GM12878 (cell line): ENCODE measurements around the gene PCSK5. TPM values are rescaled to one million over a fixed set of nuclear protein-coding genes. Genes with fewer than 3 reads are reported as not detected.

ENCODE experiments used
- ATAC-seq: fragments of 200-7000 bp; cut with Tn5 transposase; 3 replicates; pipeline ENCODE4 v1.9.1; 2020; ENCODE audit warnings: mild to moderate bottlenecking, moderate library complexity
- BruUV-seq: library from RNA; stranded (reverse); fragments of 400-500 nt; replicated peaks from 2 replicates; lab custom pipeline; 2021; lab: Mats Ljungman, UMichigan
- CTCF ChIA-PET: fragments of 300-600 bp; sonication (Branson Sonifier 250); formaldehyde crosslinking; extraction: SDS; loops from one replicate; lab custom pipeline; 2021; ENCODE audit warnings: inconsistent platforms; lab: Yijun Ruan, JAX
- POLR2A ChIA-PET: fragments of 350-600 bp; formaldehyde crosslinking; extraction: SDS; loops from one replicate; lab custom pipeline; 2021; ENCODE audit warnings: inconsistent platforms; lab: Charles Lee
- RAD21 ChIA-PET: fragments of 300-600 bp; sonication (Branson Sonifier 250); formaldehyde crosslinking; loops from one replicate; lab custom pipeline; 2023; ENCODE audit warnings: antibody characterized with exemption; ENCODE audit not compliant: unreplicated experiment; lab: Charles Lee
- SMC1A ChIA-PET: fragments of 300-600 bp; sonication (Branson Sonifier 250); formaldehyde crosslinking; loops from one replicate; lab custom pipeline; 2023; ENCODE audit not compliant: unreplicated experiment, uncharacterized antibody; lab: Charles Lee
- DNase-seq: peaks from one replicate; pipeline ENCODE4 v3.0.0-alpha.2; 2011; ENCODE audit warnings: low read depth, low spot score
- FAIRE-seq: peaks from 3 replicates; lab custom pipeline; 2011; peaks lifted over from hg19 to GRCh38; lab: Jason Lieb, UNC
- H2AFZ ChIP-seq: 2 replicates; pipeline ENCODE4 v1.6.0; 2011; ENCODE audit warnings: low read depth, low read length, control low read depth; ENCODE audit not compliant: control insufficient read depth
- H3K27ac ChIP-seq: 2 replicates; pipeline ENCODE4 v1.5.1; 2011; ENCODE audit warnings: control low read depth; ENCODE audit not compliant: control insufficient read depth, insufficient read depth
- H3K27me3 ChIP-seq, 2 experiments: replicated peaks in 1 of 2; 2 replicates each; pipeline versions ENCODE4 v1.6.0 to v1.6.1; 2011; ENCODE audit warnings: low read length in 1 of 2; ENCODE audit not compliant: control insufficient read depth in 2 of 2, insufficient read depth in 2 of 2
- H3K36me3 ChIP-seq, 2 experiments: 2 replicates each; pipeline ENCODE4 v1.5.1; 2011; ENCODE audit warnings: low read length in 1 of 2; ENCODE audit not compliant: control insufficient read depth in 2 of 2, insufficient read depth in 2 of 2
- H3K4me1 ChIP-seq: 2 replicates; pipeline ENCODE4 v1.6.1; 2011; ENCODE audit warnings: mild to moderate bottlenecking, low read length, moderate library complexity, mixed read lengths; ENCODE audit not compliant: control insufficient read depth, insufficient read depth
- H3K4me2 ChIP-seq: 2 replicates; pipeline ENCODE4 v1.6.0; 2011; ENCODE audit warnings: control low read depth; ENCODE audit not compliant: control insufficient read depth, insufficient read depth
- H3K4me3 ChIP-seq: fragments of 200-600 bp; sonication (generic); 2 replicates; pipeline ENCODE4 v1.5.1; 2016
- H3K79me2 ChIP-seq: 2 replicates; pipeline ENCODE4 v1.6.0; 2011; ENCODE audit warnings: low read length; ENCODE audit not compliant: control insufficient read depth, insufficient read depth
- H3K9ac ChIP-seq: 2 replicates; pipeline ENCODE4 v1.8.0; 2011; ENCODE audit warnings: low read length, control low read depth, mixed read lengths; ENCODE audit not compliant: control insufficient read depth, insufficient read depth
- H3K9me3 ChIP-seq: replicated peaks from 3 replicates; pipeline ENCODE4 v1.5.1; 2011; ENCODE audit warnings: mild to moderate bottlenecking, low read length; ENCODE audit not compliant: control insufficient read depth, insufficient read depth
- H4K20me1 ChIP-seq: 2 replicates; pipeline ENCODE4 v1.6.0; 2011; ENCODE audit not compliant: control insufficient read depth, insufficient read depth
- BACH1 ChIP-seq: fragments of 450-650 bp; IDR thresholded peaks from 2 replicates; pipeline ENCODE4 v1.6.1; 2017; ENCODE audit warnings: mild to moderate bottlenecking, borderline replicate concordance
- CREB1 ChIP-seq: IDR thresholded peaks from 2 replicates; pipeline ENCODE4 v1.6.1; 2012; ENCODE audit warnings: low read depth, mild to moderate bottlenecking, inconsistent platforms
- E2F4 ChIP-seq: IDR thresholded peaks from 2 replicates; pipeline ENCODE4 v1.6.1; 2012; ENCODE audit warnings: low read depth, low read length, improper control_type of control experiment
- E2F8 ChIP-seq: fragments of 450-650 bp; IDR thresholded peaks from 2 replicates; pipeline ENCODE4 v1.6.1; 2018; ENCODE audit warnings: mild to moderate bottlenecking, low read depth, moderate library complexity; ENCODE audit not compliant: partially characterized antibody
- ETV6 ChIP-seq, 2 experiments: fragments of 450-650 bp in 1 of 2; IDR thresholded peaks in 1 of 2; conservative IDR thresholded peaks in 1 of 2; 2 replicates each; pipeline ENCODE4 v1.6.1; 2014; ENCODE audit warnings: antibody characterized with exemption in 1 of 2, borderline replicate concordance in 1 of 2, low read depth in 1 of 2, mild to moderate bottlenecking in 1 of 2, moderate library complexity in 1 of 2
- HDAC2 ChIP-seq: fragments of 200-600 bp; sonication (generic); IDR thresholded peaks from 2 replicates; pipeline ENCODE4 v1.6.1; 2017
- HSF1 ChIP-seq: fragments of 150-350 bp; IDR thresholded peaks from 2 replicates; pipeline ENCODE4 v1.6.1; 2014; ENCODE audit warnings: mild to moderate bottlenecking, low read depth, low read length
- IKZF2 ChIP-seq, 2 experiments: fragments of 450-650 bp; IDR thresholded peaks; 2 replicates each; pipeline ENCODE4 v1.6.1; 2017; ENCODE audit warnings: mild to moderate bottlenecking in 2 of 2, moderate library complexity in 2 of 2
- JUND ChIP-seq: IDR thresholded peaks from 2 replicates; pipeline ENCODE4 v1.6.1; 2012; ENCODE audit warnings: low read depth, mild to moderate bottlenecking, low read length, improper control_type of control experiment, moderate library complexity
- LARP7 ChIP-seq: fragments of 450-650 bp; IDR thresholded peaks from 2 replicates; pipeline ENCODE4 v1.6.1; 2017; ENCODE audit warnings: mild to moderate bottlenecking
- MEF2B ChIP-seq: fragments of 450-650 bp; IDR thresholded peaks from 2 replicates; pipeline ENCODE4 v1.6.1; 2018; ENCODE audit warnings: mild to moderate bottlenecking, moderate library complexity; ENCODE audit not compliant: partially characterized antibody, poor library complexity, severe bottlenecking
- NBN ChIP-seq: fragments of 450-650 bp; IDR thresholded peaks from 2 replicates; pipeline ENCODE4 v1.6.1; 2016
- NFXL1 ChIP-seq: fragments of 450-650 bp; IDR thresholded peaks from 2 replicates; pipeline ENCODE4 v1.6.1; 2017; ENCODE audit warnings: antibody characterized with exemption, mild to moderate bottlenecking, borderline replicate concordance
- NRF1 ChIP-seq: conservative IDR thresholded peaks from 2 replicates; pipeline ENCODE4 v1.6.1; 2011; ENCODE audit warnings: mild to moderate bottlenecking, low read depth, low read length, improper control_type of control experiment
- YBX1 ChIP-seq: fragments of 450-650 bp; IDR thresholded peaks from 2 replicates; pipeline ENCODE4 v1.6.1; 2016; ENCODE audit warnings: antibody characterized with exemption
- WGBS: methylation state at CpG from one replicate; pipeline ENCODE4 v1.1.6; 2016; ENCODE audit warnings: low lambda C conversion rate; ENCODE audit not compliant: insufficient replicate concordance, insufficient coverage; ENCODE audit errors: missing lambda C conversion rate; 5-methylcytosine and 5-hydroxymethylcytosine counted together
- in situ Hi-C: fragments of 300-500 bp; cut with MboI; formaldehyde crosslinking; loops from 9 replicates; pipeline ENCODE4 v1.14.3; 2018; ENCODE audit warnings: mixed read lengths
- intact Hi-C: fragments of 100-400 bp; cut with micrococcal nuclease; formaldehyde crosslinking; loops from one replicate; pipeline ENCODE4 v1.14.2; 2022; ENCODE audit not compliant: unreplicated experiment
- polyA plus RNA-seq, 11 experiments: library from polyadenylated mRNA; depleted of rRNA in 4 of 11; unstranded in 6 of 11; stranded (reverse) in 5 of 11; fragments of >200 nt; fragmentation: Nextera tagmentation in 4 of 11; fragmentation: Illumina TruSeq in 1 of 11; extraction: Ambion mirVana in 4 of 11; extraction: Trizol in 1 of 11; gene quantifications; 1 replicate in 1 of 11; 2 replicates in 10 of 11; pipeline versions ENCODE4 v1.2.1 to v1.2.3, GENCODE V29; 2011 to 2016; ENCODE audit warnings: inconsistent platforms in 2 of 11, missing spikeins in 2 of 11, low read depth in 1 of 11
- total RNA-seq, 4 experiments: library from RNA; depleted of rRNA in 3 of 4; stranded (reverse); fragments of >200 nt in 3 of 4; fragmentation: Illumina TruSeq in 1 of 4; extraction: Trizol in 1 of 4; gene quantifications; 2 replicates each; pipeline versions ENCODE4 v1.2.1 to v1.2.3, GENCODE V29; 2013 to 2021

Gene PCSK5
- total and polyA plus RNA-seq, 10 of the 15 experiments (the other 5 are each of a cell fraction or from before 2014, with no cell fraction given): 0.01 to 0.13 (median 0.04) TPM; not detected in 3

GRCh38 chr9:76127637-76128036 is 237.2 kb downstream of the PCSK5 start (continued):
- TF ChIP-seq E2F8: no peak
- no peak for TF ChIP-seq IKZF2 (IDR thresholded peaks at IDR 0.05)
- TF ChIP-seq, all 136 proteins: peak for 0

GRCh38 chr9:76135902-76136301 is 245.4 kb downstream of the PCSK5 start:
- Histone ChIP-seq H3K27me3 (no peaks in the 10 kb centered on the region), H2AFZ (no peak overlapping the region), H3K79me2 (no peaks in the 10 kb centered on the region), H3K4me2 (no peak overlapping the region), H3K9me3 (no peaks in the 10 kb centered on the region), H3K27ac (no peak overlapping the region), H4K20me1 (no peaks in the 10 kb centered on the region), H3K9ac (no peak overlapping the region), H3K4me3 (no peak overlapping the region), H3K36me3 (no peaks in the 10 kb centered on the region), H3K4me1 (no peaks in the 10 kb centered on the region)
- no peak for DNase-seq
- CTCF ChIA-PET: no interaction called here
- in situ Hi-C loops (no loop called here), intact Hi-C loops (no loop called here)
- no TSS peak for BruUV-seq
- no peak for ATAC-seq
- RAD21 ChIA-PET: no interaction called here
- 10% methylated on average over 5 of the region's 5 CpGs for WGBS
- FAIRE-seq: no peak
- POLR2A ChIA-PET: no interaction called here
- SMC1A ChIA-PET: no interaction called here
- no peak for TF ChIP-seq NFXL1
- TF ChIP-seq MEF2B: no peak
- no peak for TF ChIP-seq BACH1
- TF ChIP-seq YBX1: no peak
- TF ChIP-seq ETV6 (conservative IDR thresholded peaks at IDR 0.05 in 1 of 2, IDR thresholded peaks at IDR 0.05 in 1 of 2; ENCODE audit: borderline replicate concordance in 1 of 2, low read depth in 1 of 2): no peak
- TF ChIP-seq HSF1: no peak
- no peak for TF ChIP-seq JUND
- no peak for TF ChIP-seq CREB1
- no peak for TF ChIP-seq NRF1
- TF ChIP-seq LARP7: no peak
- TF ChIP-seq HDAC2: no peak
- no peak for TF ChIP-seq NBN
- no peak for TF ChIP-seq E2F4
